ENCODE data around the gene PRKCSH.

GRCh38 chr19:11485245-11485837, 49.9 kb downstream of the PRKCSH start:
- no peak for TF ChIP-seq CTCF (conservative IDR thresholded peaks at IDR 0.05; ENCODE audit: low read length)
- no peak for TF ChIP-seq EZH2phosphoT487 (IDR thresholded peaks at IDR 0.05; ENCODE audit: borderline replicate concordance)

Measured in Loucy (cell line).